HG03460 (cell line): Measurements from ENCODE around the gene TSPEAR.

Source experiments
- ATAC-seq: cut with Tn5 transposase; IDR thresholded peaks from one replicate; pipeline ENCODE4 v1.9.1; 2021; ENCODE audit not compliant: unreplicated experiment

TSPEAR gene

GRCh38 chr21:44723177-44724131 is 12.1 kb upstream of the TSPEAR start:
- ATAC-seq: no peak

- no peak for ATAC-seq
Measured at GRCh38 chr21:44722731-44723130, 11.4 kb upstream of the TSPEAR start.

DNA sequence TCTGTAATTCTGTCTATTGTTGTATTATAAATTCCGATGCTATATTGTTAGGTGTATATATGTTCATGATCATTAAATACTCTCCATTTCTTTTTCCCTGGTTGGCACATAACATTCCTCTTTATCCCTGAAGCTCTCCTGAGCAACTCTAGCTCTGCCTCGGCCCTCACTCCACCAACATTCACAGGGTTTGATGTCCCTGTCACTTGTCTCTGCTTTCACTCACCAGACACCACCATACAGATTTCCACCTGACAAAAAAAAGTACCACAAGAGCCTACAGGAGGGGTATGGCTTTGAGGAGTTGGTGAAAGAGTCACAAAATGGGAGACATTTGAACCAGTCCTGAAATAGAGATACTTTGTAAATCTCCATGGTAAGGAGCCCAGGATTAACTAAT is 8.8 kb upstream of the TSPEAR start:
- ATAC-seq: no peak

GRCh38 chr21:44718571-44718970 is 7.2 kb upstream of the TSPEAR start:
- ATAC-seq: no peak

- no peak for ATAC-seq
Measured at GRCh38 chr21:44718093-44718492, 6.7 kb upstream of the TSPEAR start.

DNA sequence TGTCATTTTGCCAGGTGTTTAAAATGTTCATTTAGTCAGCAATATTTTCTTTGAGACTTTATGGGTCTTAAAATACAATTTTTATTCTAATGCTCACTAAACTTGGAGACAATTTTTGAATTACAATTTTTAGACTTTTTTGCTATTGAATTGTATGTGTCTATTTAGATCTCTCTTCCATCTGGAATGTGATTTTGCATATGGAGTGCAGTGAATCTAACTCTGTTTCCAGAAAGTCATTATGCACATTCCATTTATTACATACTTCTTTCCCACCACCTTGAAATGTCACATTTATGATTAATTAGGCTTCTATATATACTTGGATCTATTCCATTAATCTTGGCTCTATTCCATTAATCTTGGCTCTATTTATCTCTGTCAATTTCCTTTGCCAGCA is 5.6 kb upstream of the TSPEAR start:
- ATAC-seq: no peak

- no peak for ATAC-seq
Measured at GRCh38 chr21:44714905-44715304, 3.5 kb upstream of the TSPEAR start.

DNA sequence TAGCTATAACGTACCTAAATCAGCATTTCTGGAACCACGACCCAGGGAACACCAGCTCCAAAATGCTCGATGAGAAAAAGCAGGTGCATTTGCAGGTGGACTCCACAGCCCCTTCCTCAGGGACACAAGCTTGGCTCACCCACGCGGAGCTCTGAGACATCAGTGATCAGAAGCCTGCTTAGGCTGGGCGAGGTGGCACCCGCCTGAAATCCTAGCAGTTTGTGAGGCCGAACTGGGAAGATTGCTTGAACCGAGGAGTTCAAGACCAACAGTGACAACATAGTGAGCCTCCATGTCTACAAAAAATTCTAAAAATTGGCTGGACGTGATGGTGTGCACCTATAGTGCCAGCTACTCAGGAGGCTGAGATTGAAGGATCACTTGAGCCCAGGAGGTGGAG is 2.5 kb upstream of the TSPEAR start:
- ATAC-seq: no peak

GRCh38 chr21:44713130-44713529 is 1.8 kb upstream of the TSPEAR start:
- no peak for ATAC-seq

- ATAC-seq: no peak
Measured at GRCh38 chr21:44712203-44713028, 1.0 kb upstream of the TSPEAR start.

- no peak for ATAC-seq
Measured at GRCh38 chr21:44710756-44711326, 531 bp downstream of the TSPEAR start.

DNA sequence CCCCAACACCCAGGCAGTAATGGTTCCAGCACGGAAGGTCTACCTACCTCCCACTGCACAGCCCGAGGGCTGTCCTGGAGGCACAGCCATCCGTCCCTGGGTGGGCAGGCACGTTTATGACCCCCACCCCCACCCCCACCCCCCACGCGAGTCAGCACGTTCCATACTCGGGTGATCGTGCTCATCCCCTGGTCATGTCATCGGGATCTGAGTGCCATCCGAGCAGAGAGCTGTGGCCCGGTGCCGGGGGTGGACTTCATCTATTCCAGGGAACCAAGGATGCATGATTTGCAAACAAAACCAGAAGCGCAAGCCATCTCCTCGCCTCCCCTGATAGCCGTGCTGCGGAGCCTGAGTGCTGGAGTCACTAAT is 1.1 kb downstream of the TSPEAR start:
- no peak for ATAC-seq

DNA sequence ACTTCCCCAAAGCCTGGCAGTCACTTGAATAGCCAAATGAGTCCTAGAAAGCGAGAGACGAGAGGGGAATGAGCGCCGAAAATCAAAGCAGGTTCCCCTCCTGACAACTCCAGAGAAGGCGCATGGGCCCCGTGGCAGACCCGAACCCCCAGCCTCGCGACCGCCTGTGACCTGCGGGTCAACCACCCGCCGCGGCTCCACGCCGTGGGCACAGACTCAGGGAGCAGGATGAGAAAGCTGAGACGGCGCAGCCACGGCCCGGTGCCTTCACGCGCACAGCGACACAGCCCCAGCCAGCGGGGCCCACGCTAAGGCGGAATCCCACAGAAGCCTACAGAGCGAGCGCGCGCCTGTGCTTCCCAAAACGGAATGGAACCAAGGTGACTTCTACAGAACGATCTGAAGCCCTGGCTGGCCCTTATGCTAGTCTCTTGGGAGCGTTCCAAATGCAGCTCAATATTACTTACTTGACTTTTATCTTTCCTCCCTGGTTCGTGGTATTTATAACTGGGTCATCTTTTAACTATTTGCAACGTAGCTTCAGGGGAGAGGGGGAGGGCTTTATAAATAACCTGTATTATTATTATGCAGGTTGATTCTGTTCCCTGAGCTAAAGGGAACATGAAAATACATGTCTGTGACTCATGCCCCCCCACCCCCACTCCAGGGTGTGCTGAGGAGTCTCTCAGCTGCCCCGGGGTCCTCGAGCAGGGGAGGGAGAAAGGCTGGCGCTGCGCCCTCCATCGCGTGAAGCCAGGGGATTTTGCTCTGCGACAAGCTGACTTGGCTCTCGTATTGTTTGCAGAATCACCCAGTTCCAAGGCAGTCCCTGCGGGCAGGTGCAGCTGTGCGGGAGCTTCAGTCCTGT is 1.7 kb downstream of the TSPEAR start:
- ATAC-seq: no peak

DNA sequence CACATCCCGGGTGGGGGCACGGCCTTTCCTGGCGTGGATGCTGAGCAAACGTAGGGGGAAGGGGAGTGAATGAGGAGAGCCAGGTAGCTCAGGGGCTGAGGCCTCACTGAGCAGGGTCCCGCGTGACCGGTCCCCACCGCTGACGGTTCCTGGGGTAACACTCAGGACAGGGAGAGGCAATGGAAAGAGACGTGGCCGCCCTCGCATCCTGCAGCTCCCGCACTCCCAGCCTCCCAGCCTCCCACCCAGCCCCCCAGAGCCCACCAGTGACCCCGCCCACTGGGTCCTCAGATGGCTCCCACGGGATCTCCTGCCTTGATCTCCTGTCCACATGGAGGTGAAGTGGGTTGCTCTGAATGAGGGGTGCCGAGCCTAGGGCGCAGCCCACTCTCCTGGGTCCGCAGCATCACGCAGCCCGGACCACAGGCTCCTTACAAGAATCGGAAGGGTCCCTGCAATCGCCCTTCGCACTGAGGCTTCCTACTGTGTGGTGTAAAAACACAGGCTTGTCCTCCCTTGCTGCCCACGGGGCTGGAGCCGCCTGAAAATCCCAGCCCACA is 2.4 kb downstream of the TSPEAR start:
- no peak for ATAC-seq

DNA sequence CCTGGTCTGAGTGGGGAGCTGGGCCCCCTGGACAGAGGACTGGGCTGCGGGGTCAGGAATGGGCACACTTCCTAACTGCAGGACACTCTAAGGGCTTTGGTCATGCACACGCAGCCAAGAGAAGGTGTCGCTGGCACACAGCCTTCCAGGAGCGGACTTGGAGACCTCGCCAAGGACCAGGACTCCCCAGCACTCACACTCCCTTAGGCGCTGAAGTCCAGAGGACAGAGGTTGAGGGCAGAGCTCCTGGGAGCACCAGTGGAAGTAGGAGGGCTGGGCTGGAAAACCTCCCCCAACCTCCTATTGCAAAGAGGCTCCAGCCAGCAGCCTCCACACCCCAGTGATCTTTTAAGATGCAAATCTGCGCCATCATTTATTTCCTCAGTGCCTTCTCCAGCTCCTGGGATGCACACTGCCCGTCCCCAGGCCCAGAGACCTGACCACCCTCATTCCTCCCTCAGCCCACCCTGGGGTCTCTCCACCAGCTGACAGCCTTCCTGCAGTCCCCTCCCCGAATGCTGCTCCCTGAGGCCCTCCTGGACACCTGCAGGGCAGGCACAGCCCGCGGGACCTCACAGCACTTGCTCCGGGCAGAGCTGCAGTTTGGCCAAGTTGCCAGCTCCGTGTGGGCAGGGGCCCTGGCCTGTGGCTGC is 3.0 kb downstream of the TSPEAR start:
- no peak for ATAC-seq

DNA sequence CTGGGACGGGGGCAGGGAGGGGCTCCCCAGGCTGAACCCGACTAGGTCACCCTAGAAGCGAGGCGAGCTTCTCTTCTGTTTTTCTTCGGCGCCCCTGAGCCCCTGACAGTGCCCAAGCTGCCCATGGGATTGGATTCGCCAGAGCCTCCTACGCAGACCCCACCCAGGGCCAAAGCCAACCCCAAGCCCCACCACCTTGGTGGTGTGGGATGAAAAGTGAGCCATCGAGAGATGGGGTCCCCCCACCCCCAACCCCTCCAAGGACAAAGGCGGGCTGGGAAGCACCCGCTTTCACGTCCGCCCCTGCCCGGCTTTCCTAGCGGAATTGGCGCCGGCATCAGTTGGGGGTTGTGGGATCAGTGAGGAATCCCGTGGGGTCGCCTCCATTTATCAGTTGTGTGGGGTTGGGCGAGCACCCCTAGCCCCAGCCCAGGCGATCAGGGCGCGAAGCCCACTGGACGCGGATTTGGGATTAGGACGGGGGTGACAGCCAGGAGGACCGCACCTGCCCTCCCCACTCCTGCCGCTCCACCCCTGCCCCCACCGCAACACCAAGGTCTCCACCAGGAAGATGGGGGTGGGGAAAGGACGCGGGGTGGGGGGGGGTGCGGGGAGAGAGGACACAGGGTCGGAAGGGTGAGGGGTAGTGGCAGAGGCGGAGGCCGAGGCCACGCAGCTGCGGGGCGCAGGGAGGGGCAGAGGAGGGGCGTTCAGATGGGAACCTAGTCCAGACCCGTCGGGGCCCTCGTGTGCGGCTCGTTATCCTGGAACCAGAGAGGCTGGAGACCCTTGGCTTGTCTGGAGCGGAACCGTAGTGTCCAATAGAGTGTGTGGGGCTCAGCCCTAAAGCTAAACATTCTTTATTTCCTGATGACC is 4.4 kb downstream of the TSPEAR start:
- no peak for ATAC-seq

- no peak for ATAC-seq
Measured at GRCh38 chr21:44706026-44706705, 5.2 kb downstream of the TSPEAR start.

DNA sequence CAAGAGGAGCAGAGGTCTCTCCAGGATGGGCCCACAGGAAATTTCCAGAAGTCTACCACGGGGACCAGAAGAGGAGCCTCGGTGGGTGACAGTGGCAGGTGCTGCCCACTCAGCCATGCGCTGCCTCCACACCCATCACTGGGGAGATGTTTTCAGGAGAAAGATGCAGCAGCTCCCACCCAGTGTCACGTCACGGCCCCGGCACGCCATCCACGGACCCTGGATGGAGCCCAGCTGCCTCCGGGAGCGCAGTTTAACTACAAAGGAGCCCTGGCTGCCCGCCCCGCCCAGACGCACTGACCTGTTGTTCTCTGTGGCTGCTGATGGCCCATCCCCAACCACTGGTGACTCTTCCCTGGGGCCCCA is 6.8 kb downstream of the TSPEAR start:
- ATAC-seq: no peak
